KMS-11 (cell line): ENCODE data around the gene LARP1.

ENCODE experiments used
- H2AFZ ChIP-seq: fragments of 200-600 bp; sonication (generic); 2 replicates; pipeline ENCODE4 v1.6.1; 2016; ENCODE audit warnings: antibody characterized with exemption, mixed run types, low read depth
- H3K27ac ChIP-seq: fragments of 200-600 bp; sonication (generic); 2 replicates; pipeline ENCODE4 v1.6.1; 2016; ENCODE audit warnings: mild to moderate bottlenecking, mixed run types
- H3K27me3 ChIP-seq: fragments of 200-600 bp; sonication (generic); 2 replicates; pipeline ENCODE4 v1.6.1; 2017; ENCODE audit warnings: mild to moderate bottlenecking, low read depth, mixed run types, moderate library complexity; ENCODE audit not compliant: insufficient read depth
- H3K36me3 ChIP-seq: fragments of 200-600 bp; sonication (generic); 2 replicates; pipeline ENCODE4 v1.6.1; 2017; ENCODE audit warnings: mild to moderate bottlenecking, mixed run types; ENCODE audit not compliant: insufficient read depth
- H3K4me1 ChIP-seq: fragments of 200-600 bp; sonication (generic); 2 replicates; pipeline ENCODE4 v1.6.1; 2016; ENCODE audit warnings: mild to moderate bottlenecking, low read depth, mixed run types; ENCODE audit not compliant: poor library complexity, severe bottlenecking
- H3K4me2 ChIP-seq: fragments of 200-600 bp; sonication (generic); 2 replicates; pipeline ENCODE4 v1.7.0; 2016; ENCODE audit warnings: mild to moderate bottlenecking, mixed run types
- H3K4me3 ChIP-seq: fragments of 200-600 bp; sonication (generic); IDR thresholded peaks from 2 replicates; pipeline ENCODE4 v1.6.1; 2017; ENCODE audit warnings: low read depth, low read length, mixed read lengths; ENCODE audit not compliant: insufficient read depth
- H3K79me2 ChIP-seq: fragments of 200-600 bp; sonication (generic); 2 replicates; pipeline ENCODE4 v1.6.1; 2016; ENCODE audit warnings: low read depth, mixed run types; ENCODE audit not compliant: insufficient read depth
- H3K9ac ChIP-seq: fragments of 200-600 bp; sonication (generic); 2 replicates; pipeline ENCODE4 v1.6.1; 2016; ENCODE audit warnings: mild to moderate bottlenecking, mixed run types
- H4K20me1 ChIP-seq: fragments of 200-600 bp; sonication (generic); 2 replicates; pipeline ENCODE4 v1.6.1; 2016; ENCODE audit warnings: mild to moderate bottlenecking, mixed run types; ENCODE audit not compliant: insufficient read depth
- CTCF ChIP-seq: fragments of 200-600 bp; sonication (generic); conservative IDR thresholded peaks from 2 replicates; pipeline ENCODE4 v1.6.1; 2017; ENCODE audit warnings: low read depth, mild to moderate bottlenecking, antibody characterized with exemption, low read length, moderate library complexity, mixed read lengths

Gene LARP1

GRCh38 chr5:154862766-154863165 is 107.6 kb downstream of the LARP1 start:
- H3K27ac ChIP-seq: no peak overlapping the region
- peak overlapping the region; percentile 72 for H3K4me2 ChIP-seq
- H3K9ac ChIP-seq: no peak overlapping the region
- no peaks in the 10 kb centered on the region for H3K36me3 ChIP-seq
- H4K20me1 ChIP-seq: no peaks in the 10 kb centered on the region; the same call in 1 of the 2 replicates
- peaks cover 40% of the 10 kb centered on the region for H3K4me1 ChIP-seq
- peaks cover 42% of the 10 kb centered on the region for H3K79me2 ChIP-seq
- no peak for TF ChIP-seq CTCF
- H3K27me3 ChIP-seq: no peaks in the 10 kb centered on the region
- no peak overlapping the region for H3K4me3 ChIP-seq
- no peak overlapping the region for H2AFZ ChIP-seq

GRCh38 chr5:154863291-154864080 is 108.3 kb downstream of the LARP1 start:
- no peak overlapping the region for H3K4me3 ChIP-seq
- H3K4me1 ChIP-seq: peaks cover 40% of the 10 kb centered on the region
- no peaks in the 10 kb centered on the region for H3K27me3 ChIP-seq
- H3K79me2 ChIP-seq: peaks cover 42% of the 10 kb centered on the region
- peak overlapping the region; percentile 72; the same call in 1 of the 2 replicates for H3K4me2 ChIP-seq
- no peaks in the 10 kb centered on the region for H3K36me3 ChIP-seq
- no peaks in the 10 kb centered on the region; the same call in 1 of the 2 replicates for H4K20me1 ChIP-seq
- H3K9ac ChIP-seq: no peak overlapping the region
- no peak overlapping the region for H2AFZ ChIP-seq
- no peak overlapping the region for H3K27ac ChIP-seq
- no peak for TF ChIP-seq CTCF

- H3K4me2 ChIP-seq: no peak overlapping the region
- no peak overlapping the region for H3K27ac ChIP-seq
- H3K4me3 ChIP-seq: no peak overlapping the region
- H4K20me1 ChIP-seq: no peaks in the 10 kb centered on the region; the same call in 1 of the 2 replicates
- H3K9ac ChIP-seq: no peak overlapping the region
- H3K4me1 ChIP-seq: peaks cover 28% of the 10 kb centered on the region
- no peak overlapping the region for H2AFZ ChIP-seq
- no peak for TF ChIP-seq CTCF
- H3K36me3 ChIP-seq: no peaks in the 10 kb centered on the region
- H3K79me2 ChIP-seq: peaks cover 24% of the 10 kb centered on the region; the same call in 1 of the 2 replicates
- H3K27me3 ChIP-seq: no peaks in the 10 kb centered on the region
These were observed 110.4 kb downstream of the LARP1 start for GRCh38 chr5:154865466-154866184.

GRCh38 chr5:154866841-154867240 is 111.7 kb downstream of the LARP1 start:
- no peak overlapping the region for H3K27ac ChIP-seq
- no peak overlapping the region for H2AFZ ChIP-seq
- peaks cover 14% of the 10 kb centered on the region; the same call in 1 of the 2 replicates for H3K79me2 ChIP-seq
- no peaks in the 10 kb centered on the region for H3K27me3 ChIP-seq
- H3K36me3 ChIP-seq: no peaks in the 10 kb centered on the region
- H4K20me1 ChIP-seq: no peaks in the 10 kb centered on the region; the same call in 1 of the 2 replicates
- no peak overlapping the region for H3K9ac ChIP-seq
- peaks cover 21% of the 10 kb centered on the region for H3K4me1 ChIP-seq
- no peak for TF ChIP-seq CTCF
- H3K4me2 ChIP-seq: no peak overlapping the region
- no peak overlapping the region for H3K4me3 ChIP-seq
